Neuronal stem cell (in vitro differentiated cells): ENCODE data around the gene HGS.

Source experiments
- DNase-seq: peaks from one replicate; pipeline ENCODE4 v3.0.0-alpha.2; 2013; ENCODE audit warnings: low spot score
- H2AFZ ChIP-seq: one replicate; pipeline ENCODE4 v1.6.1; 2013; ENCODE audit warnings: mild to moderate bottlenecking, low read length, inconsistent platforms
- H2AK5ac ChIP-seq: 2 replicates; pipeline ENCODE4 v1.6.1; 2013; ENCODE audit warnings: low read depth, mild to moderate bottlenecking, inconsistent platforms, low read length, moderate library complexity, mixed read lengths
- H2BK120ac ChIP-seq: 2 replicates; pipeline ENCODE4 v1.6.1; 2013; ENCODE audit warnings: low read depth, mild to moderate bottlenecking, inconsistent platforms, low read length, moderate library complexity, mixed read lengths
- H2BK12ac ChIP-seq: one replicate; pipeline ENCODE4 v1.6.1; 2013; ENCODE audit warnings: low read length, inconsistent platforms
- H2BK15ac ChIP-seq: 2 replicates; pipeline ENCODE4 v1.6.1; 2013; ENCODE audit warnings: mild to moderate bottlenecking, low read length, inconsistent platforms, mixed read lengths
- H2BK5ac ChIP-seq: one replicate; pipeline ENCODE4 v1.6.1; 2013; ENCODE audit warnings: inconsistent platforms, mild to moderate bottlenecking, low read length, moderate library complexity
- H3K14ac ChIP-seq: one replicate; pipeline ENCODE4 v1.6.1; 2013; ENCODE audit warnings: low read length, inconsistent platforms
- H3K18ac ChIP-seq: 2 replicates; pipeline ENCODE4 v1.6.1; 2013; ENCODE audit warnings: low read length, inconsistent platforms
- H3K23ac ChIP-seq: 2 replicates; pipeline ENCODE4 v1.6.1; 2013; ENCODE audit warnings: low read depth, mild to moderate bottlenecking, mixed read lengths, low read length, inconsistent platforms; ENCODE audit not compliant: poor library complexity
- H3K27ac ChIP-seq: replicated peaks from 3 replicates; pipeline ENCODE4 v1.5.1; 2013; ENCODE audit warnings: low read length, inconsistent platforms
- H3K27me3 ChIP-seq, 3 experiments: 2 replicates each; pipeline ENCODE4 v1.6.1; 2013; ENCODE audit warnings: low read length in 3 of 3, mild to moderate bottlenecking in 2 of 3, inconsistent platforms in 1 of 3, low read depth in 1 of 3, mixed read lengths in 1 of 3, moderate library complexity in 1 of 3; ENCODE audit not compliant: control insufficient read depth in 3 of 3, insufficient read depth in 3 of 3
- H3K36me3 ChIP-seq, 2 donors: replicated peaks in 1 of 2; 2 replicates each; pipeline ENCODE4 v1.6.1; 2013; ENCODE audit warnings: low read length in 2 of 2; ENCODE audit not compliant: control insufficient read depth in 2 of 2, insufficient read depth in 2 of 2
- H3K4ac ChIP-seq: 2 replicates; pipeline ENCODE4 v1.6.1; 2013; ENCODE audit warnings: inconsistent platforms, mild to moderate bottlenecking, low read length, moderate library complexity
- H3K4me1 ChIP-seq, 2 donors: 1 replicate in 1 of 2; 2 replicates in 1 of 2; pipeline ENCODE4 v1.6.1; 2013; ENCODE audit warnings: low read length in 2 of 2, low read depth in 1 of 2; ENCODE audit not compliant: control insufficient read depth in 2 of 2, insufficient read depth in 1 of 2
- H3K4me2 ChIP-seq: one replicate; pipeline ENCODE4 v1.6.1; 2013; ENCODE audit warnings: mild to moderate bottlenecking, low read length, inconsistent platforms; ENCODE audit not compliant: insufficient read depth, poor library complexity, severe bottlenecking
- H3K4me3 ChIP-seq, 2 donors: 2 replicates each; pipeline ENCODE4 v1.5.1; 2013; ENCODE audit warnings: low read length in 2 of 2, mild to moderate bottlenecking in 2 of 2, inconsistent platforms in 1 of 2, moderate library complexity in 1 of 2
- H3K79me1 ChIP-seq: one replicate; pipeline ENCODE4 v1.6.1; 2013; ENCODE audit warnings: low read depth, mild to moderate bottlenecking, inconsistent platforms, low read length, moderate library complexity
- H3K9ac ChIP-seq: one replicate; pipeline ENCODE4 v1.6.1; 2013; ENCODE audit warnings: mild to moderate bottlenecking, low read depth, low read length, inconsistent platforms; ENCODE audit not compliant: poor library complexity
- H3K9me3 ChIP-seq, 2 donors: replicated peaks in 1 of 2; 2 replicates each; pipeline versions ENCODE3 to v1.6.1; 2013; ENCODE audit warnings: low read length in 2 of 2, mild to moderate bottlenecking in 2 of 2, inconsistent platforms in 1 of 2, low read depth in 1 of 2, mixed read lengths in 1 of 2, moderate library complexity in 1 of 2; ENCODE audit not compliant: control insufficient read depth in 2 of 2, insufficient read depth in 1 of 2
- H4K8ac ChIP-seq: one replicate; pipeline ENCODE4 v1.6.1; 2013; ENCODE audit warnings: low read depth, mild to moderate bottlenecking, inconsistent platforms, low read length, moderate library complexity
- H4K91ac ChIP-seq: one replicate; pipeline ENCODE4 v1.6.1; 2013; ENCODE audit warnings: low read length, low read depth, mild to moderate bottlenecking, inconsistent platforms; ENCODE audit not compliant: poor library complexity
- WGBS, 2 donors: extraction: QIAGEN DNeasy Blood & Tissue Kit; methylation state at CpG; one replicate each; pipeline ENCODE4 v1.1.7; 2013; ENCODE audit warnings: missing lambda C conversion rate in 2 of 2, mixed read lengths in 1 of 2; ENCODE audit not compliant: insufficient read length in 2 of 2, insufficient replicate concordance in 1 of 2; ENCODE audit errors: extremely low coverage in 2 of 2; 5-methylcytosine and 5-hydroxymethylcytosine counted together

HGS gene

GRCh38 chr17:81696218-81696941 is 12.6 kb downstream of the HGS start:
- Histone ChIP-seq H4K8ac (peak overlapping the region; percentile 56), H3K36me3 (peaks cover 63 to 95% of the 10 kb centered on the region in 2 donors)

GRCh38 chr17:81697261-81698044 is 13.6 kb downstream of the HGS start:
- H3K9ac ChIP-seq = no peak overlapping the region
- no peaks in the 10 kb centered on the region for H3K27me3 ChIP-seq
- H3K23ac ChIP-seq = no peak overlapping the region
- H3K36me3 ChIP-seq = peaks cover 58 to 95% of the 10 kb centered on the region in 2 donors
- no peak overlapping the region for H2AK5ac ChIP-seq
- H2BK120ac ChIP-seq = no peak overlapping the region
- no peak overlapping the region for H3K4me3 ChIP-seq
- no peak overlapping the region for H3K4me2 ChIP-seq
- peaks cover 29% of the 10 kb centered on the region for H3K79me1 ChIP-seq
- no peaks in the 10 kb centered on the region for H3K9me3 ChIP-seq
- no peak overlapping the region for H3K14ac ChIP-seq
- no peak overlapping the region for H4K8ac ChIP-seq
- no peak for DNase-seq
- H2BK15ac ChIP-seq = no peak overlapping the region
- H3K4me1 ChIP-seq = peaks cover 4 to 13% of the 10 kb centered on the region in 2 donors
- no peak overlapping the region for H2BK5ac ChIP-seq
- H4K91ac ChIP-seq = no peak overlapping the region
- H2AFZ ChIP-seq = no peak overlapping the region
- H3K27ac ChIP-seq = no peak overlapping the region
- H3K18ac ChIP-seq = no peak overlapping the region
- H2BK12ac ChIP-seq = no peak overlapping the region
- no peak overlapping the region for H3K4ac ChIP-seq
- WGBS, 2 donors = no CpG with 5 or more reads among the region's 25 CpGs

More at GRCh38 chr17:81696218-81696941, 12.6 kb downstream of the HGS start:
- no peaks in the 10 kb centered on the region for H3K9me3 ChIP-seq
- H3K27me3 ChIP-seq = no peaks in the 10 kb centered on the region
- no peak overlapping the region for H2BK15ac ChIP-seq
- H2BK12ac ChIP-seq = no peak overlapping the region
- no peak overlapping the region for H3K4me2 ChIP-seq
- no peak for DNase-seq
- no peak overlapping the region for H3K18ac ChIP-seq
- peaks cover 0 to 2% of the 10 kb centered on the region in 2 donors for H3K4me1 ChIP-seq
- no peak overlapping the region for H4K91ac ChIP-seq
- no peak overlapping the region for H3K14ac ChIP-seq
- WGBS, 2 donors = no CpG with 5 or more reads among the region's 40 CpGs
- no peak overlapping the region for H3K27ac ChIP-seq
- H2BK120ac ChIP-seq = no peak overlapping the region
- H3K23ac ChIP-seq = peak overlapping the region; percentile 43
- no peak overlapping the region for H2BK5ac ChIP-seq
- peaks cover 20% of the 10 kb centered on the region for H3K79me1 ChIP-seq
- H3K9ac ChIP-seq = peak overlapping the region; percentile 55
- H2AFZ ChIP-seq = no peak overlapping the region
- no peak overlapping the region for H3K4me3 ChIP-seq
- H3K4ac ChIP-seq = no peak overlapping the region
- no peak overlapping the region for H2AK5ac ChIP-seq

DNA sequence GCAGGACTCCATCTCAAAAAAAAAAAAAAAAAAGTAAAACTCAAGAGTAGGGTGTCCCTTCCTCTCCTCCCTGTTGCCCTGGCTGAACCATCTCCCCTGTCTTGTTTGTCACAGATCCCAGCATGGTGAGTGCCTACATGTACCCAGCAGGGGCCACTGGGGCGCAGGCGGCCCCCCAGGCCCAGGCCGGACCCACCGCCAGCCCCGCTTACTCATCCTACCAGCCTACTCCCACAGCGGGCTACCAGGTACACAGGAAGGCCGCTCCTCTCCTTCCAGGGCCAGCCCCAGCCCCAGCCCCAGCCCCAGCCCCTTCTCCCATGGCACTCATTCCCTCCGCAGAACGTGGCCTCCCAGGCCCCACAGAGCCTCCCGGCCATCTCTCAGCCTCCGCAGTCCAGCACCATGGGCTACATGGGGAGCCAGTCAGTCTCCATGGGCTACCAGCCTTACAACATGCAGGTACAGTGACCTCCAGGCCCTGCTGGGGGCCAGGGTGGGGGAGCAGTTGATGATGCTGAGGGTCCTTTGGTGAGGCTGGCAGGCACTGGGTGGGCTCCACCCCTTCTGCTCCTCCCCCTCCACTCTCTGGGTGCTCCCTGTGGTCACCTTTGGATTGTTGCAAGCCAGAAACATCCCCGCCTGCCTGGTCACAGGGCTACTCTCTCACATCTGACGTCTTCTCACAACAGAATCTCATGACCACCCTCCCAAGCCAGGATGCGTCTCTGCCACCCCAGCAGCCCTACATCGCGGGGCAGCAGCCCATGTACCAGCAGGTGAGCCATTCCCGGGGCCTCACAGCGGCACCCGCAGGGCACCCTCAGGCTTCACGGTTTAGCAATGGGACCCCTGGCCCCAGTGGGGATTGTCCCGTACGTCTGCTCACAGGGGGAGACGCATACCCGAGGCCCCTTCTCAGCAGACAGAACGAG is 16.8 kb downstream of the HGS start:
- H2AFZ ChIP-seq = no peak overlapping the region
- no peak overlapping the region for H4K91ac ChIP-seq
- peaks cover 48 to 78% of the 10 kb centered on the region in 2 donors for H3K36me3 ChIP-seq
- H3K23ac ChIP-seq = peak overlapping the region; percentile 5
- no peaks in the 10 kb centered on the region for H3K27me3 ChIP-seq
- no peak overlapping the region for H3K14ac ChIP-seq
- H2BK5ac ChIP-seq = peak overlapping the region; percentile 82
- peak overlapping the region; percentile 8 to 98 for H3K4me3 ChIP-seq
- no peak overlapping the region for H2BK12ac ChIP-seq
- H3K9ac ChIP-seq = peak overlapping the region; percentile 50
- H2BK120ac ChIP-seq = no peak overlapping the region
- no peak overlapping the region for H3K4me2 ChIP-seq
- peak overlapping the region; percentile 43 for H4K8ac ChIP-seq
- no peak overlapping the region for H2AK5ac ChIP-seq
- DNase-seq = no peak
- H2BK15ac ChIP-seq = no peak overlapping the region
- peaks cover 45% of the 10 kb centered on the region for H3K79me1 ChIP-seq
- H3K4ac ChIP-seq = no peak overlapping the region
- WGBS, 2 donors = no CpG with 5 or more reads among the region's 25 CpGs
- no peak overlapping the region for H3K18ac ChIP-seq
- H3K4me1 ChIP-seq = peaks cover 10 to 23% of the 10 kb centered on the region in 2 donors
- no peak overlapping the region for H3K27ac ChIP-seq
- H3K9me3 ChIP-seq = no peaks in the 10 kb centered on the region
